SK-N-SH (cell line): Measurements from ENCODE around the gene FADS1. TPM values are rescaled to one million over a fixed set of nuclear protein-coding genes. Genes with fewer than 3 reads are reported as not detected.

Experiments used
- CTCF ChIA-PET: fragments of 300-600, 350-600 bp; formaldehyde crosslinking; extraction: SDS; loops from one replicate; lab custom pipeline; 2021; lab: Yijun Ruan, JAX
- POLR2A ChIA-PET: fragments of 350-600 bp; sonication (Branson Sonifier 250); formaldehyde crosslinking; extraction: SDS; loops from one replicate; lab custom pipeline; 2020; ENCODE audit warnings: antibody characterized with exemption, inconsistent platforms; lab: Yijun Ruan, JAX
- DNase-seq: peaks from one replicate; pipeline ENCODE4 v3.0.0; 2012
- H2AFZ ChIP-seq: fragments of 200-600 bp; sonication (generic); 2 replicates; pipeline ENCODE4 v1.8.1; 2016; ENCODE audit warnings: antibody characterized with exemption, mild to moderate bottlenecking, low read depth
- H3F3A ChIP-seq: fragments of 200-600 bp; sonication (generic); replicated peaks from 2 replicates; pipeline ENCODE3; 2016; ENCODE audit warnings: antibody characterized with exemption, mild to moderate bottlenecking; ENCODE audit not compliant: insufficient read depth
- H3K27ac ChIP-seq, 2 experiments: fragments of 200-500 bp in 1 of 2; fragments of 200-600 bp in 1 of 2; sonication (Bioruptor generic) in 1 of 2; sonication (generic), shearing (Covaris generic) in 1 of 2; 2 replicates each; pipeline versions ENCODE4 v1.5.1 to v1.6.1; 2014 to 2016; ENCODE audit warnings: low read depth in 2 of 2, inconsistent platforms in 1 of 2, low read length in 1 of 2, mild to moderate bottlenecking in 1 of 2, mixed read lengths in 1 of 2
- H3K27me3 ChIP-seq: fragments of 200-600 bp; sonication (generic), shearing (Covaris generic); 2 replicates; pipeline ENCODE4 v1.6.1; 2016; ENCODE audit warnings: mixed run types; ENCODE audit not compliant: insufficient read depth
- H3K36me3 ChIP-seq, 2 experiments: fragments of 200-500 bp in 1 of 2; fragments of 200-600 bp in 1 of 2; sonication (Bioruptor generic) in 1 of 2; sonication (generic) in 1 of 2; replicated peaks in 1 of 2; 2 replicates each; pipeline versions ENCODE3 to v1.5.1; 2014 to 2016; ENCODE audit warnings: low read length in 1 of 2, mild to moderate bottlenecking in 1 of 2; ENCODE audit not compliant: insufficient read depth in 2 of 2, control insufficient read depth in 1 of 2
- H3K4me1 ChIP-seq, 2 experiments: fragments of 200-500 bp in 1 of 2; fragments of 200-600 bp in 1 of 2; sonication (Bioruptor generic) in 1 of 2; sonication (generic), shearing (Covaris generic) in 1 of 2; 2 replicates each; pipeline versions ENCODE4 v1.5.1 to v1.6.1; 2014 to 2016; ENCODE audit warnings: low read depth in 1 of 2, low read length in 1 of 2, mixed run types in 1 of 2; ENCODE audit not compliant: insufficient read depth in 2 of 2, control insufficient read depth in 1 of 2
- H3K4me2 ChIP-seq: fragments of 200-600 bp; sonication (generic), shearing (Covaris generic); 2 replicates; pipeline ENCODE4 v1.6.1; 2017; ENCODE audit warnings: mixed run types
- H3K4me3 ChIP-seq, 2 experiments: fragments of 200-500 bp in 1 of 2; fragments of 200-600 bp in 1 of 2; sonication (Bioruptor generic) in 1 of 2; sonication (generic), shearing (Covaris generic) in 1 of 2; 2 replicates each; pipeline versions ENCODE4 v1.5.1 to v1.8.1; 2014 to 2016; ENCODE audit warnings: low read depth in 2 of 2, inconsistent platforms in 1 of 2, low read length in 1 of 2, mild to moderate bottlenecking in 1 of 2, mixed read lengths in 1 of 2, moderate library complexity in 1 of 2
- H3K79me2 ChIP-seq: fragments of 200-600 bp; sonication (generic); 2 replicates; pipeline ENCODE4 v1.8.1; 2017; ENCODE audit warnings: mild to moderate bottlenecking; ENCODE audit not compliant: insufficient read depth
- H3K9ac ChIP-seq: fragments of 200-600 bp; sonication (generic); 2 replicates; pipeline ENCODE4 v1.6.1; 2017; ENCODE audit warnings: mixed run types
- H3K9me2 ChIP-seq: fragments of 200-600 bp; sonication (generic); 2 replicates; pipeline ENCODE4 v1.6.1; 2017; ENCODE audit warnings: mixed run types
- H3K9me3 ChIP-seq: fragments of 200-600 bp; sonication (generic); 2 replicates; pipeline ENCODE4 v1.6.1; 2017; ENCODE audit warnings: mixed run types, mild to moderate bottlenecking, moderate library complexity
- H4K20me1 ChIP-seq: fragments of 200-600 bp; sonication (generic); 2 replicates; pipeline ENCODE4 v1.6.1; 2017; ENCODE audit warnings: mild to moderate bottlenecking, mixed run types; ENCODE audit not compliant: insufficient read depth
- FOXM1 ChIP-seq: IDR thresholded peaks from 2 replicates; pipeline ENCODE4 v1.4.0; 2012; ENCODE audit warnings: low read depth, mild to moderate bottlenecking
- GABPA ChIP-seq: IDR thresholded peaks from 2 replicates; pipeline ENCODE4 v1.4.0; 2012; ENCODE audit warnings: low read depth, mild to moderate bottlenecking
- MEF2A ChIP-seq: IDR thresholded peaks from 2 replicates; pipeline ENCODE4 v1.4.0; 2012; ENCODE audit warnings: low read depth, borderline replicate concordance
- RAD21 ChIP-seq: IDR thresholded peaks from 2 replicates; pipeline ENCODE4 v1.6.1; 2012; ENCODE audit warnings: mild to moderate bottlenecking, low read length
- WGBS: methylation state at CpG from one replicate; pipeline ENCODE4 v1.1.6; 2017; ENCODE audit warnings: low lambda C conversion rate; 5-methylcytosine and 5-hydroxymethylcytosine counted together
- polyA plus RNA-seq, 3 experiments: library from polyadenylated mRNA; depleted of rRNA; stranded (reverse); fragments of >200 nt; gene quantifications; 2 replicates each; pipeline ENCODE4 v1.2.3, GENCODE V29; 2012
- TF ChIP-seq, protein P1 (sequence below): fragments of 150-350 bp; IDR thresholded peaks from 2 replicates; pipeline ENCODE4 v1.6.1; 2017; ENCODE audit warnings: antibody characterized with exemption, low read length, low read depth, borderline replicate concordance
- TF ChIP-seq, protein P2 (sequence below): IDR thresholded peaks from 2 replicates; pipeline ENCODE4; 2012
- TF ChIP-seq, protein P3 (sequence below): IDR thresholded peaks from 2 replicates; pipeline ENCODE4 v1.4.0; 2012; ENCODE audit warnings: low read depth, borderline replicate concordance

Gene FADS1
- polyA plus RNA-seq, 1 of the 3 experiments (the other 2 are of a cell fraction), result 20.6 TPM

DNA sequence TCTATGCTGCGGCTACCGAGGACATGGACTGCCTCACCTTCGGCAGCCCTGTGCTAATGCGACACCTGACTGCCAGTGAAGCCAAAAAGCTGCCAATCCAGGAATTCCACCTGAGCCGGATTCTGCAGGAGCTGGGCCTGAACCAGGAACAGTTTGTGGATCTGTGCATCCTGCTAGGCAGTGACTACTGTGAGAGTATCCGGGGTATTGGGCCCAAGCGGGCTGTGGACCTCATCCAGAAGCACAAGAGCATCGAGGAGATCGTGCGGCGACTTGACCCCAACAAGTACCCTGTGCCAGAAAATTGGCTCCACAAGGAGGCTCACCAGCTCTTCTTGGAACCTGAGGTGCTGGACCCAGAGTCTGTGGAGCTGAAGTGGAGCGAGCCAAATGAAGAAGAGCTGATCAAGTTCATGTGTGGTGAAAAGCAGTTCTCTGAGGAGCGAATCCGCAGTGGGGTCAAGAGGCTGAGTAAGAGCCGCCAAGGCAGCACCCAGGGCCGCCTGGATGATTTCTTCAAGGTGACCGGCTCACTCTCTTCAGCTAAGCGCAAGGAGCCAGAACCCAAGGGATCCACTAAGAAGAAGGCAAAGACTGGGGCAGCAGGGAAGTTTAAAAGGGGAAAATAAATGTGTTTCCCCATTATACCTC is 20.8 kb downstream of the FADS1 start:
- no peaks in the 10 kb centered on the region for H3K9me3 ChIP-seq
- peaks cover 15% of the 10 kb centered on the region for H3F3A ChIP-seq
- no peaks in the 10 kb centered on the region for H3K9me2 ChIP-seq
- H3K4me3 ChIP-seq, result no peak overlapping the region
- TF ChIP-seq FOXM1, result no peak
- TF ChIP-seq, protein P1, sequence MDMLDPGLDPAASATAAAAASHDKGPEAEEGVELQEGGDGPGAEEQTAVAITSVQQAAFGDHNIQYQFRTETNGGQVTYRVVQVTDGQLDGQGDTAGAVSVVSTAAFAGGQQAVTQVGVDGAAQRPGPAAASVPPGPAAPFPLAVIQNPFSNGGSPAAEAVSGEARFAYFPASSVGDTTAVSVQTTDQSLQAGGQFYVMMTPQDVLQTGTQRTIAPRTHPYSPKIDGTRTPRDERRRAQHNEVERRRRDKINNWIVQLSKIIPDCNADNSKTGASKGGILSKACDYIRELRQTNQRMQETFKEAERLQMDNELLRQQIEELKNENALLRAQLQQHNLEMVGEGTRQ, result no peak
- TF ChIP-seq, all 33 proteins: peak for 0
- no peak for DNase-seq
- Histone ChIP-seq H3K27ac (no peak overlapping the region), H3K27me3 (no peaks in the 10 kb centered on the region), H3K4me2 (no peak overlapping the region), H3K36me3 (peaks cover 11 to 22% of the 10 kb centered on the region in 2 experiments), H3K4me1 (peaks cover 5 to 17% of the 10 kb centered on the region in 2 experiments; a peak in 3 of 4 replicates), H2AFZ (no peak overlapping the region), H4K20me1 (no peaks in the 10 kb centered on the region; the same call in 1 of the 2 replicates), H3K9ac (no peak overlapping the region), H3K79me2 (peaks cover 84% of the 10 kb centered on the region)
- WGBS, result 94% methylated on average over 15 of the region's 18 CpGs
- CTCF ChIA-PET, result interaction anchor here (0.6 to 11.0 kb wide), 22 partner anchors 8 to 318 kb away, joined by 3 to 149 read pairs (median 8); partner anchors contain the start of genes FADS1 and FADS3
- POLR2A ChIA-PET, result interaction anchor here (1.4 to 4.4 kb wide), 2 partner anchors 20 to 152 kb away, joined by 3 to 37 read pairs; partner anchors contain the start of gene FADS1

DNA sequence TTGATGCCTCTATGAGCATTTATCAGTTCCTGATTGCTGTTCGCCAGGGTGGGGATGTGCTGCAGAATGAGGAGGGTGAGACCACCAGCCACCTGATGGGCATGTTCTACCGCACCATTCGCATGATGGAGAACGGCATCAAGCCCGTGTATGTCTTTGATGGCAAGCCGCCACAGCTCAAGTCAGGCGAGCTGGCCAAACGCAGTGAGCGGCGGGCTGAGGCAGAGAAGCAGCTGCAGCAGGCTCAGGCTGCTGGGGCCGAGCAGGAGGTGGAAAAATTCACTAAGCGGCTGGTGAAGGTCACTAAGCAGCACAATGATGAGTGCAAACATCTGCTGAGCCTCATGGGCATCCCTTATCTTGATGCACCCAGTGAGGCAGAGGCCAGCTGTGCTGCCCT is 21.3 kb downstream of the FADS1 start:
- H3K4me2 ChIP-seq, result no peak overlapping the region
- no peaks in the 10 kb centered on the region for H3K27me3 ChIP-seq
- H4K20me1 ChIP-seq, result no peaks in the 10 kb centered on the region; the same call in 1 of the 2 replicates
- no peak overlapping the region for H3K9ac ChIP-seq
- DNase-seq, result no peak
- peaks cover 5 to 17% of the 10 kb centered on the region in 2 experiments; a peak in 3 of 4 replicates for H3K4me1 ChIP-seq
- H3K9me3 ChIP-seq, result no peaks in the 10 kb centered on the region
- no peaks in the 10 kb centered on the region for H3K9me2 ChIP-seq
- 0 out of 4 replicates have a peak overlapping the region, but pooled peaks of 1 of the 2 experiments have one; percentile 5 for H3K27ac ChIP-seq
- ChIA-PET CTCF (interaction anchor here (0.9 to 12.0 kb wide), 11 partner anchors 9 to 313 kb away, joined by 3 to 285 read pairs (median 52); partner anchors contain the start of gene FADS1), POLR2A (interaction anchor here (0.6 to 4.4 kb wide), 3 partner anchors 20 to 314 kb away, joined by 3 to 37 read pairs (median 3); partner anchors contain the start of gene FADS1)
- peaks cover 15% of the 10 kb centered on the region for H3F3A ChIP-seq
- no peak overlapping the region for H3K4me3 ChIP-seq
- 86% methylated on average over 11 of the region's 12 CpGs for WGBS
- H3K79me2 ChIP-seq, result peaks cover 89% of the 10 kb centered on the region
- H2AFZ ChIP-seq, result no peak overlapping the region
- peaks cover 11 to 22% of the 10 kb centered on the region in 2 experiments for H3K36me3 ChIP-seq
- TF ChIP-seq, protein P1, result no peak
- TF ChIP-seq MEF2A (no peak), RAD21 (no peak)

DNA sequence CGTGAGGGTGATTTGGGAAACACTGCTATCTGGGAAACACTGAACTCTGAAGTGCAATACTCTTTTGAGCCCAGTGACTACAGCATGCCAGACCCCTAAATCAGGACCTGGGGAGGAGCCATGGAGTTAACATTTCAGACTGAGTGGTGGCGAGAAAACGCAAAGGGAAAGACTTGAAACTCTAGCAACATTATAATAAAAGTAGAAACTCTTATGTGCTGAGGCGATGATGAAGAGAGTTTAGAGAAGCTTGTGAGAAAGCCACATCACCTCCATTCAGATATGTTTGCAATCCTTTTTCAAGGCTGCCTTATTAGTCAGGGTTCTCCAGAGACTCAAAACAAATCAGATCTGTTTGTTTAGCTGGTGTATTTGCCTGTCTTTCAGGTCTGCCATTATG is 22.2 kb downstream of the FADS1 start:
- H3K9ac ChIP-seq, result no peak overlapping the region; the same call in 1 of the 2 replicates
- no peaks in the 10 kb centered on the region for H3K9me3 ChIP-seq
- ChIA-PET POLR2A (interaction anchor here (0.7 kb wide), 1 partner anchor 27 kb away, joined by 3 read pairs; no protein-coding TSS in a partner anchor), CTCF (interaction anchor here (0.8 to 12.0 kb wide), 6 partner anchors 18 to 313 kb away, joined by 3 to 285 read pairs (median 4); partner anchors contain the start of gene FADS1)
- peaks cover 91% of the 10 kb centered on the region for H3K79me2 ChIP-seq
- 0 out of 2 replicates have a peak overlapping the region, but pooled peaks have one; percentile 16 for H3K4me2 ChIP-seq
- no peaks in the 10 kb centered on the region for H3K9me2 ChIP-seq
- no peaks in the 10 kb centered on the region for H3K27me3 ChIP-seq
- 89% methylated on average over 4 of the region's 4 CpGs for WGBS
- H3K4me1 ChIP-seq, result peaks cover 5 to 19% of the 10 kb centered on the region in 2 experiments; a peak in 3 of 4 replicates
- no peaks in the 10 kb centered on the region; the same call in 1 of the 2 replicates for H4K20me1 ChIP-seq
- TF ChIP-seq, protein P2, sequence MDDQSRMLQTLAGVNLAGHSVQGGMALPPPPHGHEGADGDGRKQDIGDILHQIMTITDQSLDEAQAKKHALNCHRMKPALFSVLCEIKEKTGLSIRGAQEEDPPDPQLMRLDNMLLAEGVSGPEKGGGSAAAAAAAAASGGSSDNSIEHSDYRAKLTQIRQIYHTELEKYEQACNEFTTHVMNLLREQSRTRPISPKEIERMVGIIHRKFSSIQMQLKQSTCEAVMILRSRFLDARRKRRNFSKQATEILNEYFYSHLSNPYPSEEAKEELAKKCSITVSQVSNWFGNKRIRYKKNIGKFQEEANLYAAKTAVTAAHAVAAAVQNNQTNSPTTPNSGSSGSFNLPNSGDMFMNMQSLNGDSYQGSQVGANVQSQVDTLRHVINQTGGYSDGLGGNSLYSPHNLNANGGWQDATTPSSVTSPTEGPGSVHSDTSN, result no peak
- TF ChIP-seq, protein P3, sequence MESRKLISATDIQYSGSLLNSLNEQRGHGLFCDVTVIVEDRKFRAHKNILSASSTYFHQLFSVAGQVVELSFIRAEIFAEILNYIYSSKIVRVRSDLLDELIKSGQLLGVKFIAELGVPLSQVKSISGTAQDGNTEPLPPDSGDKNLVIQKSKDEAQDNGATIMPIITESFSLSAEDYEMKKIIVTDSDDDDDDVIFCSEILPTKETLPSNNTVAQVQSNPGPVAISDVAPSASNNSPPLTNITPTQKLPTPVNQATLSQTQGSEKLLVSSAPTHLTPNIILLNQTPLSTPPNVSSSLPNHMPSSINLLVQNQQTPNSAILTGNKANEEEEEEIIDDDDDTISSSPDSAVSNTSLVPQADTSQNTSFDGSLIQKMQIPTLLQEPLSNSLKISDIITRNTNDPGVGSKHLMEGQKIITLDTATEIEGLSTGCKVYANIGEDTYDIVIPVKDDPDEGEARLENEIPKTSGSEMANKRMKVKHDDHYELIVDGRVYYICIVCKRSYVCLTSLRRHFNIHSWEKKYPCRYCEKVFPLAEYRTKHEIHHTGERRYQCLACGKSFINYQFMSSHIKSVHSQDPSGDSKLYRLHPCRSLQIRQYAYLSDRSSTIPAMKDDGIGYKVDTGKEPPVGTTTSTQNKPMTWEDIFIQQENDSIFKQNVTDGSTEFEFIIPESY, result no peak
- TF ChIP-seq GABPA, result no peak
- H3F3A ChIP-seq, result peaks cover 15% of the 10 kb centered on the region
- H3K4me3 ChIP-seq, result no peak overlapping the region
- H3K27ac ChIP-seq, result no peak overlapping the region
- peaks cover 18 to 28% of the 10 kb centered on the region in 2 experiments for H3K36me3 ChIP-seq
- no peak overlapping the region for H2AFZ ChIP-seq
- no peak for DNase-seq
